Omental fat pad (tissue), 4 donors: ENCODE data around the gene FGF12. TPM values are rescaled to one million over a fixed set of nuclear protein-coding genes. Genes with fewer than 3 reads are reported as not detected.

ENCODE experiments used
- ATAC-seq: fragments of 150-250 bp; one replicate; pipeline ENCODE4 v1.9.1; 2016; ENCODE audit warnings: mild to moderate bottlenecking, moderate library complexity; ENCODE audit not compliant: low FRiP score
- DNase-seq: peaks from one replicate; pipeline ENCODE4 v3.0.0-alpha.2; 2019; ENCODE audit warnings: low spot score
- CTCF ChIP-seq, 3 donors: fragments of 450-650 bp; IDR thresholded peaks; one replicate each; pipeline ENCODE4 v1.5.1; 2016 to 2017; ENCODE audit warnings: antibody characterized with exemption in 3 of 3, mild to moderate bottlenecking in 3 of 3, moderate library complexity in 2 of 3
- total RNA-seq, 4 donors: library from RNA; depleted of rRNA; stranded (reverse); fragments of >200 nt; gene quantifications; one replicate each; pipeline ENCODE4 v1.1.0, GENCODE V29; 2016

Gene FGF12
- total RNA-seq, 4 donors from 2014 or later = 2.4 to 9.3 (median 2.9) TPM

- no peak for TF ChIP-seq CTCF (IDR thresholded peaks at IDR 0.05)
- ATAC-seq (no peak), DNase-seq (no peak)
Measured at GRCh38 chr3:192326656-192327055, 400.7 kb downstream of the FGF12 start.

- TF ChIP-seq CTCF (IDR thresholded peaks at IDR 0.05) = no peak
- DNase-seq (no peak), ATAC-seq (no peak)
Measured at GRCh38 chr3:192317564-192317963, 409.8 kb downstream of the FGF12 start.

GRCh38 chr3:192313605-192314004 lies 413.7 kb downstream of the FGF12 start:
- no peak for TF ChIP-seq CTCF (IDR thresholded peaks at IDR 0.05)
- ATAC-seq (no peak), DNase-seq (no peak)

GRCh38 chr3:192307631-192308030 lies 419.7 kb downstream of the FGF12 start:
- DNase-seq (no peak), ATAC-seq (no peak)
- no peak for TF ChIP-seq CTCF (IDR thresholded peaks at IDR 0.05)

- ATAC-seq = no peak
- no peak for TF ChIP-seq CTCF (IDR thresholded peaks at IDR 0.05)
- no peak for DNase-seq
Measured at GRCh38 chr3:192303235-192303634, 424.1 kb downstream of the FGF12 start.

GRCh38 chr3:192302721-192303120 lies 424.6 kb downstream of the FGF12 start:
- DNase-seq (no peak), ATAC-seq (no peak)
- no peak for TF ChIP-seq CTCF (IDR thresholded peaks at IDR 0.05)

GRCh38 chr3:192299921-192300320 lies 427.4 kb downstream of the FGF12 start:
- DNase-seq (no peak), ATAC-seq (no peak)
- TF ChIP-seq CTCF (IDR thresholded peaks at IDR 0.05) = no peak
